Lower leg skin (tissue), 4 donors: Measurements from ENCODE around the gene ZNF600. TPM values are rescaled to one million over a fixed set of nuclear protein-coding genes. Genes with fewer than 3 reads are reported as not detected.
A peak's percentile ranks its signal among the peaks of the same experiment; 100 is the strongest.
"Not testable (repeated sequence)": the region's sequence is repeated elsewhere in the genome, so short reads cannot be mapped to it uniquely, and the experiment has no call there.

Experiments used
- DNase-seq, 2 donors: peaks; one replicate each; pipeline ENCODE4 v3.0.0-alpha.2; 2019; ENCODE audit warnings: low spot score in 2 of 2
- H3K4me3 ChIP-seq: fragments of 200-600 bp; sonication (generic); 2 replicates; pipeline ENCODE4 v1.5.1; 2017; ENCODE audit warnings: mild to moderate bottlenecking, low read depth; ENCODE audit not compliant: poor library complexity, severe bottlenecking
- POLR2A ChIP-seq, 2 donors: fragments of 450-650 bp; IDR thresholded peaks; one replicate each; pipeline ENCODE4 v1.6.1; 2016 to 2017; ENCODE audit warnings: antibody characterized with exemption in 2 of 2, mild to moderate bottlenecking in 1 of 2, moderate library complexity in 1 of 2
- WGBS, 2 donors: methylation state at CpG; one replicate each; pipeline ENCODE4 v1.1.5; 2018; 5-methylcytosine and 5-hydroxymethylcytosine counted together
- intact Hi-C: fragments of 100-400 bp; cut with DNase I; formaldehyde crosslinking; loops from one replicate; pipeline ENCODE4 v1.15.0; 2023; ENCODE audit warnings: low total_unique reads
- total RNA-seq, 4 donors: library from RNA; depleted of rRNA; stranded (reverse); fragments of >200 nt; gene quantifications; one replicate each; pipeline ENCODE4 v1.1.0, GENCODE V29; 2016
- TF ChIP-seq, protein P1 (sequence below), 3 donors: fragments of 450-650 bp; IDR thresholded peaks; one replicate each; pipeline ENCODE4 v1.5.1; 2016; ENCODE audit warnings: antibody characterized with exemption in 3 of 3, mild to moderate bottlenecking in 3 of 3, moderate library complexity in 2 of 3

Gene ZNF600
- total RNA-seq, 4 donors from 2014 or later, result 5.5 to 12.6 (median 7.9) TPM

DNA sequence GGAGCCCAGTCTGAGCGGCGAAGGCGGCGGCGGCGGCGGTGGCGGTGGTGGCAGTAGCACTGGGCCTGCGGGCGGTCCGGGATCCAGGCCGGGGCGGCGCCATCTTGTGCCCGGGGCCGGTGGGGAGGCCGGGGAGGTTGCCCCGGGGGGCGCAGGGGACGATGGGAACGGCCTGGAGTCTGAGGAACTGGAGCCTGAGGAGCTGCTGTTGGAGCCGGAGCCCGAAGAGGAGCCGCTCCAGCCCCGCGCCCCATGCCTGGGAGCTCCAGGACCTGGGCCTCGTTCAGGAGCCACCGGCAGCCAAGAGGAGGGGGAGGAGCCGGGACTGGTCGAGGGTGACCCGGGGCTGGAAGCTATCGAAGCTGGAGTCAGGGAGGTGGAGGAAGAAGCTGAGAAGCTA, 23.2 kb upstream of the ZNF600 start:
- TF ChIP-seq, protein P1, sequence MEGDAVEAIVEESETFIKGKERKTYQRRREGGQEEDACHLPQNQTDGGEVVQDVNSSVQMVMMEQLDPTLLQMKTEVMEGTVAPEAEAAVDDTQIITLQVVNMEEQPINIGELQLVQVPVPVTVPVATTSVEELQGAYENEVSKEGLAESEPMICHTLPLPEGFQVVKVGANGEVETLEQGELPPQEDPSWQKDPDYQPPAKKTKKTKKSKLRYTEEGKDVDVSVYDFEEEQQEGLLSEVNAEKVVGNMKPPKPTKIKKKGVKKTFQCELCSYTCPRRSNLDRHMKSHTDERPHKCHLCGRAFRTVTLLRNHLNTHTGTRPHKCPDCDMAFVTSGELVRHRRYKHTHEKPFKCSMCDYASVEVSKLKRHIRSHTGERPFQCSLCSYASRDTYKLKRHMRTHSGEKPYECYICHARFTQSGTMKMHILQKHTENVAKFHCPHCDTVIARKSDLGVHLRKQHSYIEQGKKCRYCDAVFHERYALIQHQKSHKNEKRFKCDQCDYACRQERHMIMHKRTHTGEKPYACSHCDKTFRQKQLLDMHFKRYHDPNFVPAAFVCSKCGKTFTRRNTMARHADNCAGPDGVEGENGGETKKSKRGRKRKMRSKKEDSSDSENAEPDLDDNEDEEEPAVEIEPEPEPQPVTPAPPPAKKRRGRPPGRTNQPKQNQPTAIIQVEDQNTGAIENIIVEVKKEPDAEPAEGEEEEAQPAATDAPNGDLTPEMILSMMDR (IDR thresholded peaks at IDR 0.05), result no peak
- no peak for TF ChIP-seq POLR2A (IDR thresholded peaks at IDR 0.05)

DNA sequence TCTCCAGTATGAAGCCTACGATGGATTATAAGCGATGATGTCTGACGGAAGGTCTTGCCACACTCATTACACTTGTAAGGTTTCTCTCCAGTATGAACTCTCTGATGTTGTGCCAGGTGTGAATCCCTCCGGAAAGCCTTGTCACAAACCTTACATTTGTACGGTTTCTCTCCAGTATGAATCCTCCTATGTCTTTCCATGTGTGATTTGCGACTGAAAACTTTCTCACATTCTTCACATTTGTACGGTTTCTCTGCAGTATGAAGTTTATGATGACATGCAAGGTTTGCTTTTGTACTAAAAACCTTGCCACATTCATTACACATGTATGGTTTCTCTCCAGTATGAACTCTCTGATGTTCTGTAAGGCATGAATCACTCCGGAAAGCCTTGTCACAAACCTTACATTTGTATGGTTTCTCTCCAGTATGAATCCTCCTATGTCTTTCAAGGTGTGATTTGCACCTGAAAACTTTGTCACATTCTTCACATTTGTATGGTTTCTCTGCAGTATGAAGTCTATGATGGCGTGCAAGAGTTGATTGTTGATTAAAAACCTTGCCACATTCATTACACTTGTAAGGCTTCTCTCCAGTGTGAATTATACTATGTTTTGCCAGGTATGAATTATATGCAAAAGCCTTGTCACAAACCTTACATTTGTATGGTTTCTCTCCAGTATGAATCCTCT, 13.5 kb upstream of the ZNF600 start:
- DNase-seq, H3K4me3 ChIP-seq, intact Hi-C loops: not testable (repeated sequence)
- WGBS, 2 donors, result 95 to 98% methylated on average over 9 of the region's 9 CpGs

More for the DNA sequence above, 23.2 kb upstream of the ZNF600 start:
- H3K4me3 ChIP-seq, result no peak overlapping the region
- intact Hi-C loops, result no loop called here
- no peak for DNase-seq
- 96 to 97% methylated on average over 32 of the region's 32 CpGs for WGBS, 2 donors

DNA sequence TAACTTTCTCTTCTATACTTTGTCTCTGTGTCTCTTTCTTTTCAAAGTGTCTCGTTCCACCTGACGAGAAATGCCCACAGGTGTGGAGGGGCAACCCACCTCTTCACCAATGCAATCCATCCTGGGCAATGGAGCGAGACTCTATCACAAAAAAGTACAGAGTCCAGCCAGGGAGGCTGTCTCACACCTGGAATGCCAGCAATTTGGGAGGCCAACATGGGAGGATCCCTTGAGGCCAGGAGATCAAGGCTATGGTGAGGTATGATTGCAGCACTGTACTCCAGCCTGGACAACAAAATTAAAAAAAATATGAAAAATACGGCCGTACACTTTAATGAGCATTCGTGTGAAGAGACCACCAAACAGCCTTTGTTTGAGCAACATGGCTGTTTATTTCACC, 2.8 kb upstream of the ZNF600 start:
- no peak overlapping the region for H3K4me3 ChIP-seq
- TF ChIP-seq POLR2A (IDR thresholded peaks at IDR 0.05), result no peak
- TF ChIP-seq, protein P1 (IDR thresholded peaks at IDR 0.05), result no peak
- no peak for DNase-seq
- 93 to 95% methylated on average over 6 of the region's 6 CpGs for WGBS, 2 donors
- intact Hi-C loops, result no loop called here

DNA sequence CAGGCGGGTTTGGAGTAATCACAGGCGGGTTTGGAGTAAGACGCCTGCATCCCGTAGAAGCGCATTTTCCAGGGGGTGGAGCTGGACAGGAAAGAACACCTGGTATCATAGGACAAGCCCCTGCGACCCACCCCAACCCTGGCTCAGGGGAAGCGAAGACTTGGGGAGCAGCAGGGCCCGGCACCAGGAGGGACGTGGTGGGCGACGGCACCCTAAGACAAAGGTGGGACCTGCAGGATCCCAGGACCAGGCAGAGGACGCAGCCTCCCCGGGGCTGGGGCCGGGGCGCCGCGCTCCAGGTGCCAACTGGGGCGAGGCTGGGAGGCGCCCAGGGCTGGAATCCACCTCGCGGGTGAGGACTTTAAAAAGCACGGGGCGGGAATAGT, 520 bp downstream of the ZNF600 start:
- intact Hi-C loops, result no loop called here
- H3K4me3 ChIP-seq, result peak overlapping the region; percentile 57
- 2% methylated on average over 23 of the region's 23 CpGs for WGBS, 2 donors
- no peak for TF ChIP-seq POLR2A (IDR thresholded peaks at IDR 0.05)
- TF ChIP-seq, protein P1 (IDR thresholded peaks at IDR 0.05), result no peak
- DNase-seq, result no peak

DNA sequence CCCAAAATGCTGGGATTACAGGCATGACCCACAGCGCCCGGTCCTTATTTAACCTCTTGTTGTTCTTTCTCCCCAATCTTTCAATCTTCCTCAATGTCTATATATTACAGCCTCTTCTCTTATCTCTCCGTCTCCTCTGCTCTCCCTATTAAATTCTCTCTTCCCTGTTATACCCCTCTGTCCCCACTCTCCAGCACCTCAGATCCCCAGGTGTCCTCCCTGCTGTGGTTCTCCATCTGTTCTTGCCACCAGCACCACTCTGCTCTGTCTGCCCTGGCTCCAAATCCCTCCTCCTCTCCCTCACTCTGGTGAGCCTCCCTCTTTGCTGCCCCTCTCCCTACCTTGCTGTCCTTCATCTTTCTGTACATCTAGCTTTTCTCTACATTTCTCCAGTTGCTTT, 1.1 kb downstream of the ZNF600 start:
- WGBS, 2 donors, result 79 to 86% methylated on average over 3 of the region's 3 CpGs
- TF ChIP-seq, protein P1 (IDR thresholded peaks at IDR 0.05), result no peak
- no peak for TF ChIP-seq POLR2A (IDR thresholded peaks at IDR 0.05)
- DNase-seq, result no peak
- intact Hi-C loops, result no loop called here
- H3K4me3 ChIP-seq, result no peak overlapping the region

DNA sequence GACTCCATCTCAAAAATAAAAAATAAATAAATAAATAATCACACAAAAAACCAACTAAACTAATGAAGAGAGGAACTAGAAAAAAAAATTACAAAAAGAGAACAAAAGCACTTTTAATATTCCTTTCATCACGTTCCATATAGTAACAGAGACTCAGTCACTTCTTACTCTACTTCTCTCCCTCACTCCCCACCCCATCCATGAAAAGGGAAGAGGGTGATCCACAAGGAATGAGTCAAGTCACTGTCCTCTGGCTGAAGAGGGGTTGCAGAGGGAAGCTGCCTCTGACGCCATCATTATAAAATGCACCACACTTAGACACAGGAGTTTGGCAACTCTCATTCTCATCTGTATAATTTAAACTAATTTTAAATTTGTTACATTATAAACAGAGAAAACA, 3.7 kb downstream of the ZNF600 start:
- H3K4me3 ChIP-seq, DNase-seq, intact Hi-C loops: not testable (repeated sequence)
- WGBS, 2 donors, result 79 to 84% methylated on average over 1 to 2 of the region's 2 CpGs

DNA sequence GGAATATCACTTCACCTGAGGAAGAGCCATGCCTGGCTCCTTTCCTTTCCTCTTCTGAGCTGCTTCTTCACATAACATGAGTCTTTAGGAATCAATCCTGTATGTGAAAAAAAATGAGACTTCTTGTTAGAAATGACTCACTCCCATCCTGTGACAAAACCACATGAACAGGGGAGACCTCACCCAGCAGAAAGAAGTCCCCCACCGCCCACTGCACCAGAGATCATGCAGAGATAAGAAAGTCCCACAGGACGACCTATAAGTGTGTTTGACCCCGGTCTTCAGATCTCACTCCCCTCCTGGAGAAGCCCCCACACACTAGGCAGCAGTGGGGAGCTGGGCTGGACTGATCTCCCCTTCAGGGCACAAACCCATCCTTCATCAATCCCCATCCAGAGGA, 7.8 kb downstream of the ZNF600 start:
- no peak for DNase-seq
- intact Hi-C loops, result no loop called here
- TF ChIP-seq, protein P1 (IDR thresholded peaks at IDR 0.05), result no peak
- no peak for TF ChIP-seq POLR2A (IDR thresholded peaks at IDR 0.05)
- H3K4me3 ChIP-seq, result no peak overlapping the region
- 65 to 70% methylated on average over 3 of the region's 3 CpGs for whole genome bisulfite sequencing, 2 donors

DNA sequence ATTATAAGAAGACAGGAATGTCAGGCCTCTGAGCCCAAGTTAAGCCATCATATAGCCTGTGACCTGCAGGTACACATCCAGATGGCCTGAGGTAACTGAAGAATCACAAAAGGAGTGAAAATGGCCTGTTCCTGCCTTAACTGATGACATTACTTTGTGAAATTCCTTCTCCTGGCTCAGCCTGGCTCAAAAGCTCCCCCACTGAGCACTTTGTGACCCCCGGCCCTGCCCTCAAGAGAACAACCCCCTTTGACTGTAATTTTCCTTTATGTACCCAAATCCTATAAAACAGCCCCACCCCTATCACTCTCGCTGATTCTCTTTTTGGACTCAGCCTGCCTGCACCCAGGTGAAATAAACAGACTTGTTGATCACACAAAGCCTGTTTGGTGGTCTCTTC, 30.1 kb downstream of the ZNF600 start:
- WGBS, 2 donors, result 79 to 94% methylated on average over 2 of the region's 2 CpGs
- H3K4me3 ChIP-seq, intact Hi-C loops, DNase-seq: not testable (repeated sequence)
